ENCODE measurements around the gene PCGF6. TPM values are rescaled to one million over a fixed set of nuclear protein-coding genes. Genes with fewer than 3 reads are reported as not detected.

The PCGF6 gene
- total RNA-seq, 1 experiment from 2014 or later, result 37.2 TPM

DNA sequence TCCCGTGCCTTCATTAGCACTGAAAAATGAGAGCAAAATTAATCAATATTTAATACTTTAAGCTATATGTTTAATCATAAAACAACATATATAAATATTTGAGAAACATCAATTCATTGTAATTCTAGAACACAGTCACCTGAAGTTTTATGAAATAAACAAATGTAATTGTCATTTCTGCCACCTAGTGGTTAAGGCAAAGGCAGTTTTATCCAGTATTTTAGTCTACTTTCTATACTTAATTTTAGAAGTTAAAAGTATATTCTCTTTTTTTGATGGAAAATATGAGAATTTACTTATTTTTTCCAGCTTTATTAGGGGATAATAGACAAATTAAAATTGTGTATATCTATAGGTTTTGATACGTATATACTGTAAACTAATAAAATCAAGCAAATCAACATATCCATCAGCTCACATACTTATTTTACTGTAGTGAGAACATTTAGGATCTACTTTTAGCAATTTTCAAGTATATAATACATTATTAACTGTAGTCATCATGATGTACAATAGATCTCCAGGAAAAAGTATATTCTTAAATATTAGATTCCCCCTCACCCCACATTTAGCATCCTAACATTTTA lies 16.9 kb downstream of the PCGF6 start:
- peak; percentile 52 for DNase-seq (ENCODE audit: low spot score)
- in situ Hi-C loops (cut with HindIII; ENCODE audit: low sequenced_read_pairs), result no loop called here

DNA sequence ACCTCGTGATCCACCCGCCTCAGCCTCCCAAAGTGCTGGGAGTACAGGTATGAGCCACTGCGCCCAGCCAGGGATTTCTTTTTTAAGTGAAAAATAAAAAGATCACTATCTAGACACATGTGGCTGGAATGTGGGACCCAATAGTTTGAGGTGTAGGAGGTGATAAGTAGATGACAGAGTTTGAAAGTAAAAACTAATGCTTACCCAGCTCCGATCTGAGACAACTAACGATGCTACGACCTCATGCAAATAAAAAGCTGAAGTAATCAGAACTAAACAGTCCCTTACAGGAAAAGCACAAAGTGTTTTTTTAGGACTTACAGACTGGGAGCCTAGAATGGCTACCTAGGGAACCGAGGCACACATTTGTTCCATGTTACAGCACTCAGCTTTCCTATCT lies 23.0 kb downstream of the PCGF6 start:
- in situ Hi-C loops (cut with HindIII; ENCODE audit: low sequenced_read_pairs), result no loop called here

DNA sequence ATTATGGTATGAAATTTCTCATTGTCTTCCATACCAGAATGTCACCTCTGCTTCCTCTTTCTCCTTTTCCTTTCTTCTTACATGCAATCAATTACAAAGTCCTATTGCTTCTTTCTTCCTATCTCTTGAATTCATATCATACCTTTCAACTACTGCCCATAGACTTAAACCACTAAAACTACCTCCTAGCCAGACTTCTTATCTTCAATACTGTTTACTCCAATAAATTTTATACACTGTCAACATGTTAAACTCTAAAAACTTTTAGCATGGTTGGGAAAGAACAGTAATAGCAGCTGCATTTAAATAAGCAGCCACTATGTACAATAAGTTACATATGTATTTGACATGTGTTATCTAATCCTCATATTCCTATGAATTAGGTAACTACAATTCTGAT lies 34.9 kb downstream of the PCGF6 start:
- in situ Hi-C loops (cut with HindIII; ENCODE audit: low sequenced_read_pairs), result no loop called here
- DNase-seq (ENCODE audit: low spot score), result no peak

More for the DNA sequence above, 23.0 kb downstream of the PCGF6 start:
- DNase-seq (ENCODE audit: low spot score), result no peak

DNA sequence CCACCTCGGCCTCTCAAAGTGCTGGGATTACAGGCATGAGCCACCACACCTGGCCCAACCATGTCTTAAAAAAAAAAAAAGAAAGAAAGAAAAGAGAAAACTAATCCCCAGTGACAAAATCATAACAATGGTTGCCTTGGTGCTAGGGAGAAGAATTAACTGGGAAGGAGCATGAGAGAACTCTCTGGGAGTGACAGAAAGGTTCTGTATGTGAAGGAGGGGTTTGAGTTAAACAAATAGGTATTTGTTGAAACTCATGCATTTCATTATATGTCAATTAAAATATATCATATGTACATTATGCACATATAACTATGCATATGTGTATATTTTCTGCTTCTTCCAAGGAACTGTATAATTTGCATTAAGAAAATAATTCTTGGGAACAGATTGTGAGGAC lies 40.7 kb downstream of the PCGF6 start:
- DNase-seq (ENCODE audit: low spot score), result no peak
- in situ Hi-C loops (cut with HindIII; ENCODE audit: low sequenced_read_pairs), result no loop called here

DNA sequence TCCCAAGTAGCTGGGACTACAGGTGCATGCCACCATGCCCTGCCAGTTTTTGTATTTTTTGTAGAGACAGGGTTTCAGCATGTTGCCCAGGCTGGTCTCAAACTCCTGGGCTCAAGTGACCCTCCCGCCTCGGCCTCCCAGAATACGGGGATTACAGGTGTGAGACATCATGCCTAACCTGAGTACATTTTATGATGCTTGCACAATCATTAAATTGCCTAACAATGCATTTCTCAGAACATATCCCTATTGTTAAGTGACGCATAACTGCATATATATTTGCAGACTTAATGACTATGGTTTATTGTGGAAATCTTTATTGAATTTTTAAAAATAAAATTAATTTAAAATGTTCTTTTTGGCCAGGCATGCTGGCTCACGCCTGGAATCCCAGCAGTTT lies 43.3 kb downstream of the PCGF6 start:
- in situ Hi-C loops (cut with HindIII; ENCODE audit: low sequenced_read_pairs), result no loop called here
- DNase-seq (ENCODE audit: low spot score), result no peak

DNA sequence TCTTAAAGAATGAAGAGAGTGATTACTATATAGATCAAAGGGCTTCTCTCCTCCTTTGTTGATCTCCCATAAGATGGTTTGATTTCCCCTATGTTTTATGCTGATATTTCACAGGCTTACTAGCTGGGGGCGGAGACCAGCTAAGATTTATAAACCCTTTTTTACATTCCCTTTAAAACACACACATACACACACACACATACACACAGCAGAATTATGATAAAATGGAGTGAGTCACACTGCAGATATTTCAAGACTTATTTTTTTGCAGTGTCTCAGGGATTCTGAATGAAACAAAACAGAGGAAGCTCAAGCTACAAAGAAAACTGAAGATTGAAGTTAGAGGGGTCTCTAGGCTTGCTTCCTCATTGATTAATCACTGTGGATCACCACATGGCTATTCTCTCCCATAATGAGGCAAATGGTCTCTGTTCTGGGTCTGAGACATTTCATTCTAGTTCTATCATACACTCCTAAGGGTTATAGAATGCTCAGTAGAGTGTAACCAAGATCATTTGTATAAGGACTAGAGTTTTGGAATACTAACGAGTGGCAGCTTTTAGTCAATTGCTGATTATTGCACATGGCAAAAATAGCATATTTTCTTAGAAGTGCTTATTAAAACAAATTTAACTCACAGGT lies 55.4 kb downstream of the PCGF6 start:
- DNase-seq (ENCODE audit: low spot score), result no peak
- in situ Hi-C loops (cut with HindIII; ENCODE audit: low sequenced_read_pairs), result no loop called here

DNA sequence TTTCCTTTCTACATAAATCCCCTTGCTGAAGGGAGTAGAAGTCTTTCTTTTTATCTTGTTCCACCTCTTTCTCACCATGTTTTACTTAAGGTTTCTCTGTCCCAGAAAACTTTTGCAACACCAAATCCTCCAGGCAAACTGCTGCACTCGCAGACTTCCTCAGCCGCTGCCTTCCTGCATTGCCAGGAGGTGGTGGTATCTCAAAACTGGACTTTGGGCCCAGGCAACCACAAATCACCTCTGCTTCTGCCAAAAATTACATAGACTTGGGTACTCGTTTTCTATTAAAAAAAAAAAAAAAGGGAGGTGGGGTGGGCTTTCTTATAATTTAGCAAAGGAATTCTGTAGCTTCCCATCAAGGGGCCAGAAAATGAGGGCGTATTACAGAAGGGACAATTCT lies 59.4 kb downstream of the PCGF6 start:
- in situ Hi-C loops (cut with HindIII; ENCODE audit: low sequenced_read_pairs), result no loop called here
- DNase-seq (ENCODE audit: low spot score), result no peak

DNA sequence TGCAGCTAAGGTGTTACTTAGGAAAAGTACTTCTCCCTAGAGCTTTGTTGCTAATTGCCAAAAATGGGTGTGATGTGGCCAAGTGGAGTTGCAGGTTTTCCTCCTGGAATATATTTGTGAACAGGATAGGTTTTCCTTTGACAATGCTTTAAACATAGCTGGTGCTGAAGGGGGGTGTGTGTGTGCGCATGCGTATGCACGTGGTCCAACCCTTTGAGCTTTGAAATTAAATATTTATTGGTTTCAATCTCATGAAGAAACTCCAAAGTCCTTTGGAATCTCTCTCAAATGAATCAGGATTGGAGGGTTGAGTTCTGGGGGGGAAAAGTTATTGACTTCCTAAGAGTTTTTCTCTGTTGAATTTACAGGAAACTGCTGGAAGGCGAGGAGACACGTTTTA lies 62.9 kb downstream of the PCGF6 start:
- no peak for DNase-seq (ENCODE audit: low spot score)

DNA sequence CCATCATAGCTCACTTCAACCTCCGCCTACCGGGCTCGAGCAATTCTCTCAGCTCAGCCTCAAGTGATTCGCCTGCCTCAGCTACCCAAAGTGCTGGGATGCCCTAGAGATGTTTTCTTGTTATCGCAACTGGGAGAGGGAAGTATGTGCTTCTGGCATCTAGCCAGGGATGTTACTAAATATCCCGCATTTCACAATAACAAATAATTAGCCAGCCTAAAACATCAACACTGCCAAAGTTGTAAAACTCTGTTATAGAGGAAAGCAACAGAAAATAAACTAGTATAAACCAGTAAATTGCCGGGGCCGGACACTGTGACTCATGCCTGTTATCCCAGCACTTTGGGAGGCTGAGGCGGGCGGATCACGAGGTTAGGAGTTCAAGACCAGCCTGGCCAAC lies 66.8 kb downstream of the PCGF6 start:
- no peak for DNase-seq (ENCODE audit: low spot score)
- in situ Hi-C loops (cut with HindIII; ENCODE audit: low sequenced_read_pairs), result no loop called here

More for the DNA sequence above, 62.9 kb downstream of the PCGF6 start:
- in situ Hi-C loops (cut with HindIII; ENCODE audit: low sequenced_read_pairs), result no loop called here

DNA sequence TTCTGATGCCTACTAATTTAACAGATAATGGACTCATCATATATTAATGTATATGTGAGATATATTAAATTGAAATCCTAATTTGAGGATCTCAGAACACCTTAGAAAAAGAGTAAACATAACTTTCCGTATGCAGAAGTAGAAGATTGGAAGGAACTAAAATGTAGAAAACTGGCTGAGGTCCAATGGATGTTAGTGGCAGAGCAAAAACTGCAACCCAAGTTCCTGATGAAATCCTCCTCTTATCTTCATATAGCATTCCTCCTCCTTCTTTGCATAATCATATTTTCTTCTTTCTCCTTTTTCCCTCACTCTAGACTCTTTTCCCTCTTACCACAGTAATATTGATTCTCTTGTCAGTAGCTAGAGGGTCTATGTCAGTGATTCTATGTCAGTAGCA lies 68.0 kb downstream of the PCGF6 start:
- DNase-seq (ENCODE audit: low spot score), result peak; percentile 14

DNA sequence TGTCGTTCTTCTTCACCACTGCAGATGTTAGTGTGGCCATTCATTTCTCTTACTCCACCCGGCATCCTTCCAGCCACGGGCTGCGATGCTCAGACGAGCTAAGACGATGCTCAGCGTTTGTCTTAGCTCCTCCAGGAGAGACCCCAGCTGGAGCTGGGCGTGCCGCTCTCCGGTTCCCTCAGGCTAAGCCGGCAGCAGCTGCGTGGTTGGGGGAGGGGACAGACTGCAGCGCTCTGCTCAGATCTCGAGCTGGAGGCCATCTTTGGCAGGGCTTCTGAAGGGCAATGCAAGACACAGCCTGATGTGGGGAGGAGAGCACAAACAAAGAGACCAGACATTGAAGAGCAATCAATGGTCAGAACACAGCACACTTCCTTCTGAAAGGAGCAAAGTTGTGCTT lies 69.2 kb downstream of the PCGF6 start:
- in situ Hi-C loops (cut with HindIII; ENCODE audit: low sequenced_read_pairs), result no loop called here

More for the DNA sequence above, 68.0 kb downstream of the PCGF6 start:
- in situ Hi-C loops (cut with HindIII; ENCODE audit: low sequenced_read_pairs), result no loop called here

DNA sequence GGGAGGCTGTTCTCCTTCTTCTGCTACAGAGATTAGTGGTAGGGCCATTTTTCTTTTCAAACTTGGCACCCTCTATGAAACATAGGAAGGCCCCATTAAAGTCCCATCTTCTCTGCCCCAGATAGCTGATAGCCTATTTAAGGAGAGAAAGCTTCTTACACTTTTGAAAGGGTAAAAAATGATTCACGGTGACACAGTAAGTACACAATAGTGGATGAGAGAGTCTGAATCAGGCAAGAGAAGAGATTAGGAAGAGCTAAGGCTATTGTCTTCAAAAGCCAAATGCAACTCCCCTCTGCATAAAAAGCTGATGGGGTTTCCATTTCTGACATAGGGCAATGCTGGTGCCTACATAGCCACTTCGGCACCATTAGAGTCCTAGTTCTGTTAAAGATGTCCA lies 70.4 kb downstream of the PCGF6 start:
- in situ Hi-C loops (cut with HindIII; ENCODE audit: low sequenced_read_pairs), result no loop called here
- DNase-seq (ENCODE audit: low spot score), result peak; percentile 38

More for the DNA sequence above, 69.2 kb downstream of the PCGF6 start:
- peak; percentile 83 for DNase-seq (ENCODE audit: low spot score)

DNA sequence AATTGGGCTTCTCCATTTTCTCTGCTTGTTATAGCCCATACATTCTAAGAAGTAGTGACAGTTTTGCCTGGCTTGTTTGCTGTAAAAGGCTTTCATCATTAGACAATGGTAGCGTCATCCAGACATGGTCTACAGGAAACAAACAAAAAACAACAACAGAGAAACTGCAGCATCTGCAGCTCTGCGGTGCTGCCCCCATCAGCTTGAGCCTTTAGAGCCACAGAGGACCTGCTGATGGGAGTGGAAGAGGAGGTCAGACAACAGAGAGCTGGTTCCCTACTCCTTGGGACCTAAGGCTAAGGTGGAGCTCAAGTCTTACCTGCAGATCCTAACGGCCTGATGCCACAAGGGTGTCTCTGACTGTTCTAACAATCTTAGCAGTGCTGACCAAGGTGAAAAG lies 70.9 kb downstream of the PCGF6 start:
- in situ Hi-C loops (cut with HindIII; ENCODE audit: low sequenced_read_pairs), result no loop called here
- peak; percentile 54 for DNase-seq (ENCODE audit: low spot score)

DNA sequence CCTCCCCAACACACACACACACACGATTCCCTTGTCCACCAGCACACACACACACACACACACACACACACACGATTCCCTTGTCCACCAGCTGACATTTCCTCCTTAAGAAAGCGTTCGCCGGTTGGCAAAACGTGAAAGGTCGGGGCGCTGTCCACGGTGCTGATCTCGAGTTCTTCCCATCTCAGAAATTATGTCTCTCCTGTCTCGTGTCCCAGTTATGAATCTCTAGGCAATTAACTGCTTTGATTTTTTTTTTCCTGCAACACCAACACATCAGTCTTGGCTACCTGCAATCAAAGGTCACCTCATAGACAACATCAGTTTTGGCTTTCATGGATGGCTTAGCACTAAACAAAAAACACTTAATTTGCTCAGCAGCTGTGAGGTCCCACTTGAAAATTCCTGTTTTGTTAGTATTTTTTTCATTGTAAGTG lies 72.1 kb downstream of the PCGF6 start:
- in situ Hi-C loops (cut with HindIII; ENCODE audit: low sequenced_read_pairs), result no loop called here
- peak; percentile 40 for DNase-seq (ENCODE audit: low spot score)

DNA sequence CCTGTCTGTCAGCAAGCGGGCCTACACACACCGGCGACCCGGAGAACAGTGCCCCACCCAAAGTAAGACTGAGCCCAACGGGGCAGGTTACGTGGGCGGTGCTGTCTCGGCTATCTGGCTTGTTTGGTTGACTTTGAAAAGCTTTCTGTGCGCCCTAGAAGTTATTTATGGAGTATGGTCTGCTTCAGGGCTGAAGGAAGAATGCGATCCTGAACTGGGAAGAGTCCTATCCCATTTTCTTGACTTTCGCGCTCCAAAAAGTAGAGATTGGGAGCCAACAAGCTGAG lies 72.5 kb downstream of the PCGF6 start:
- in situ Hi-C loops (cut with HindIII; ENCODE audit: low sequenced_read_pairs), result no loop called here
- peak; percentile 47 for DNase-seq (ENCODE audit: low spot score)

DNA sequence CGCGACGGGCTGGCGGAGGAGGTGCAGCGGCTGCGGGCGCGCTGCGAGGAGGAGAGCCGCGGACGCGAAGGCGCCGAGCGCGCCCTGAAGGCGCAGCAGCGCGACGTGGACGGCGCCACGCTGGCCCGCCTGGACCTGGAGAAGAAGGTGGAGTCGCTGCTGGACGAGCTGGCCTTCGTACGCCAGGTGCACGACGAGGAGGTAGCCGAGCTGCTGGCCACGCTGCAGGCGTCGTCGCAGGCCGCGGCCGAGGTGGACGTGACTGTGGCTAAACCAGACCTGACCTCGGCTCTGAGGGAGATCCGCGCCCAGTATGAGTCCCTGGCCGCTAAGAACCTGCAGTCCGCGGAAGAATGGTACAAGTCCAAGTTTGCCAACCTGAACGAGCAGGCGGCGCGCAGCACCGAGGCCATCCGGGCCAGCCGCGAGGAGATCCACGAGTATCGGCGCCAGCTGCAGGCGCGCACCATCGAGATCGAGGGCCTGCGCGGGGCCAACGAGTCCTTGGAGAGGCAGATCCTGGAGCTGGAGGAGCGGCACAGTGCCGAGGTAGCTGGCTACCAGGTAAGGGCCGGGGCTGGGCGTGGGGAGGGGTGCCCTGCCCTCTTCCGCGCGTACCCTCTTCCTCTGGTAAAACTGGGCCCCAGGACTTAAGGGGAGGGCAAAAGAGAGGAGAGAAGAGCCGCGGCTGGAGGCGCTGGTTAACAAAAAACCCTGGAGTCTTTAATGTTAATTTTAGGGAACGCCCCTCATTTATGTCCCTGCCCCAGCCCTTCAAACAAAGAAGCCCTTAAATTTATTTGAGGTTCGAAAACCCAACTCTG lies 73.0 kb downstream of the PCGF6 start:
- peak; percentile 50 for DNase-seq (ENCODE audit: low spot score)
- in situ Hi-C loops (cut with HindIII; ENCODE audit: low sequenced_read_pairs), result no loop called here

DNA sequence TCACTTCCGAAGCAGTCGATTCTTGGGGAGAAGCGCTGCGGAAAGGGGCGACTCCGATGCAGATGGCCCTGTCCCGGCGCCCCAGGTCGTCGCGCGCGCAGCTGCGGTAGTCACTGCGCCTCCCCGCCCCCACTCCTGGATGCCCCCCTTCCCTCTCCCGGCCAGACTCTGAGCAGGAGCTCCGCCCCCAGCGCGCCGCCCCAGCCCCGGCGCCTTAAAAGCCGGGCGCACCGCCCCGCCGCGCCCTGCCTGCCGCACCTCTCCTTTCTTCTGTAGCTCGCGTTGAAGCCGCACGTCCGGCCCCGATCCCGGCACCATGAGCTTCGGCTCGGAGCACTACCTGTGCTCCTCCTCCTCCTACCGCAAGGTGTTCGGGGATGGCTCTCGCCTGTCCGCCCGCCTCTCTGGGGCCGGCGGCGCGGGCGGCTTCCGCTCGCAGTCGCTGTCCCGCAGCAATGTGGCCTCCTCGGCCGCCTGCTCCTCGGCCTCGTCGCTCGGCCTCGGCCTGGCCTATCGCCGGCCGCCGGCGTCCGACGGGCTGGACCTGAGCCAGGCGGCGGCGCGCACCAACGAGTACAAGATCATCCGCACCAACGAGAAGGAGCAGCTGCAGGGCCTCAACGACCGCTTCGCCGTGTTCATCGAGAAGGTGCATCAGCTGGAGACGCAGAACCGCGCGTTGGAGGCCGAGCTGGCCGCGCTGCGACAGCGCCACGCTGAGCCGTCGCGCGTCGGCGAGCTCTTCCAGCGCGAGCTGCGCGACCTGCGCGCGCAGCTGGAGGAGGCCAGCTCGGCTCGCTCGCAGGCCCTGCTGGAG lies 73.8 kb downstream of the PCGF6 start, which contains the start of gene INA:
INA (plus strand) TSS at position 243 of the 817 bp plus-strand sequence; CDS start at position 317, 74 bp downstream.
- in situ Hi-C loops (cut with HindIII; ENCODE audit: low sequenced_read_pairs), result no loop called here
- DNase-seq (ENCODE audit: low spot score), result peak; percentile 84

DNA sequence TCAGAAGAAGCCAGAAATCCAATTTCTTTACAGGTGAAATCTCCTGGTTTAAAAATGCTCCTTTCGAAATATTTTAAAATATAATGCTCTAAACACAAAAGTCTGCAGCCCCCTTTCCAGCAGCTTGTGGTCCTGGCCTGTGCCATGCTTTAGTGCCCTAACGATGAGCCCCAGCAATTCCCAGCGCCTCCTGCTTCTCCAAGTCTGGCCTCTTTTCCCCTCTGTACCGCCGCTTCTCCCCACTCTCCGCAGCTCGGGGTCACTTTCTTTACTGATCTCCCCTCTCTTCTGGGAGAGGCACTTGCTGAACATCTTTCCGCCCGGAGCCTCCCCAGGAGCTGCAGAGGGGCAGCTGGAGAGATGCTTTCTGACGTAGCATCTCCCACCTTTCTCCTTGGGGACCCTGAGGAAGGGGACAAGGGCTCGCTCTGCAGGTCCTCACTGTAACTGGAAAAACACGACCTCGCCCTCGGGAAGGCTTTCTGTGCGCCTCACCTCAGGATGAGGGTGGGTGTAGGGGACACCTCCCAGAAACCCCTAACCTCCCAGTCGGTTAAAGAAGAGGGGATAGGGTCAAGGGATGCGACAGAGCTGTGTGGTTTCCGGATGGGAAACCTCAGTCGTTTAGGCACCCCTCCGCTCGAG lies 74.6 kb downstream of the PCGF6 start:
- in situ Hi-C loops (cut with HindIII; ENCODE audit: low sequenced_read_pairs), result no loop called here
- peak; percentile 66 for DNase-seq (ENCODE audit: low spot score)

DNA sequence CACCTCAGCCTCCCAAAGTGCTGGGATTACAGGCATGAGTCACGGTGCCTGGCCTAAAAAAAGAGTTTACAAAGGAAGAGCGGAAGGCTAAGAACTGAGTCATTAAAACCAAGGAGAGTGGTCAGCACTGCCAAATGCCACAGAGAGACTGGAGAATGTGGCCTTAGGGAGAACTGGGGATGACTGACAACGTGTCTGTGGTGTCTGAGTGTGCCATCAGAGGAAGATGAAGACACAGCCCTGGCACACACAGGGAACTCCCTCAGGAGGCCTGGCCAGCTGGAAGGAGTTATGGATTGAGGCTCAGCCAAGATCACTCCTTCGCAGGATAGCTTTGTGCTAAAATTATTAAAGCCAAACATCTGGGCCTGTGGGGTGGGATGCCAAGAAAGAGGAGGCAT lies 77.9 kb downstream of the PCGF6 start:
- in situ Hi-C loops (cut with HindIII; ENCODE audit: low sequenced_read_pairs), result no loop called here
- DNase-seq (ENCODE audit: low spot score), result no peak

All from G401 (cell line).